Measurements from ENCODE around the gene GTF2F1. TPM values are rescaled to one million over a fixed set of nuclear protein-coding genes. Genes with fewer than 3 reads are reported as not detected.

GTF2F1 gene
- total and polyA plus RNA-seq, 2 experiments from 2014 or later: 41.2 to 43.3 TPM

DNA sequence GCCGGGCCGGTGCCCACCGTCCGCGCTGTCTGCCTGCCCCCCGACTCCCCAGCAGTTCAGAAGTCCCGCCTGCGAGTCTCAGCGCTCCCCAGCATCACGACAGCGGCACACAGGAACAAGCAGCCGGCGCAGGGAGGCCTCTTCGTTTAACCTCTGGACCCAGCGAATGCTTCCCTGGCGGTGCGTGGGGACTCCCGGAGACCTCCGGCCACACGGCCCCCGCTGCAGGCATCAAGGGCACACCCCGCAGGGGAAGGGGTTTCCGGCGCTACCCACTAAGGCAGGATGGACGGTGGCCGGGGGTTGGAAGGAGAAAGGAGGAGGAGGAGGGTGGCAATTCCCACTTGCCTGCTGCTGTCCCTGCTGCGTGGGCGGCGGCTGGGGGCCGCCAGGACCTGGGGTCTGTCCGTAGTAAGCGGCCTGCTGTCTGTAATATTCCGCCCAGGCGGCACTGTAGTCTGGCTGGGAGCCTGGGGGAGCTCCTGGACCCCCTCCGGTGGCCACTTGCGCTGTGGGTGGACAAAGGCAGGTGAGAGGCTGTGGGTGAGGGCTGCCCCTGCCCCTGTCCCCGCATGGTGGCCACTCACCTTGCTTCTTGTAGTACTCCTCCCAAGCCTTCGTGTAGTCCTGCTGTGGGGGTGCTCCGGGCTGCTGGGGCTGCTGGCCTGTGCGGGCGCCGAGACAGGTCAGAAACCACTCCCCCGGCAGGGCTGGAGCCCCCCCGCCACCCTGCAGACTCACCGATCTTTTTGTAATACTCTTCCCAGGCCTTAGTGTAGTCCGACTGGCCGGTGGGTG, 22.0 kb upstream of the GTF2F1 start:
- Histone ChIP-seq H3K27me3 (replicated peaks; ENCODE audit: insufficient read depth) (no peaks in the 10 kb centered on the region), H3K27ac (no peak overlapping the region), H3K36me3 (ENCODE audit: low read depth) (peaks cover 10% of the 10 kb centered on the region), H2AFZ (no peak overlapping the region), H3K9ac (no peak overlapping the region), H3K4me3 (no peak overlapping the region), H3K4me2 (ENCODE audit: unreplicated experiment) (no peak overlapping the region), H3K79me2 (ENCODE audit: insufficient read depth) (peaks cover 27% of the 10 kb centered on the region), H3K9me2 (ENCODE audit: insufficient read depth) (no peaks in the 10 kb centered on the region), H3K9me3 (ENCODE audit: low read depth) (no peaks in the 10 kb centered on the region), H4K20me1 (ENCODE audit: insufficient read depth) (no peaks in the 10 kb centered on the region), H3F3A (ENCODE audit: insufficient read depth) (peaks cover 5% of the 10 kb centered on the region; the same call in 1 of the 2 replicates), H3K4me1 (ENCODE audit: insufficient read depth) (no peaks in the 10 kb centered on the region)
- TF ChIP-seq EZH2phosphoT487 (IDR thresholded peaks at IDR 0.05; ENCODE audit: insufficient read depth, low read depth) (no peak), EZH2 (IDR thresholded peaks at IDR 0.05; ENCODE audit: insufficient read depth, poor library complexity, severe bottlenecking) (no peak)
- WGBS, 2 experiments (ENCODE audit: low coverage in 1 of 2, low lambda C conversion rate in 2 of 2, missing lambda C conversion rate in 2 of 2): 94 to 95% methylated on average over 39 to 46 of the region's 47 CpGs
- no peak for DNase-seq
- in situ Hi-C loops (cut with MboI): no loop called here

DNA sequence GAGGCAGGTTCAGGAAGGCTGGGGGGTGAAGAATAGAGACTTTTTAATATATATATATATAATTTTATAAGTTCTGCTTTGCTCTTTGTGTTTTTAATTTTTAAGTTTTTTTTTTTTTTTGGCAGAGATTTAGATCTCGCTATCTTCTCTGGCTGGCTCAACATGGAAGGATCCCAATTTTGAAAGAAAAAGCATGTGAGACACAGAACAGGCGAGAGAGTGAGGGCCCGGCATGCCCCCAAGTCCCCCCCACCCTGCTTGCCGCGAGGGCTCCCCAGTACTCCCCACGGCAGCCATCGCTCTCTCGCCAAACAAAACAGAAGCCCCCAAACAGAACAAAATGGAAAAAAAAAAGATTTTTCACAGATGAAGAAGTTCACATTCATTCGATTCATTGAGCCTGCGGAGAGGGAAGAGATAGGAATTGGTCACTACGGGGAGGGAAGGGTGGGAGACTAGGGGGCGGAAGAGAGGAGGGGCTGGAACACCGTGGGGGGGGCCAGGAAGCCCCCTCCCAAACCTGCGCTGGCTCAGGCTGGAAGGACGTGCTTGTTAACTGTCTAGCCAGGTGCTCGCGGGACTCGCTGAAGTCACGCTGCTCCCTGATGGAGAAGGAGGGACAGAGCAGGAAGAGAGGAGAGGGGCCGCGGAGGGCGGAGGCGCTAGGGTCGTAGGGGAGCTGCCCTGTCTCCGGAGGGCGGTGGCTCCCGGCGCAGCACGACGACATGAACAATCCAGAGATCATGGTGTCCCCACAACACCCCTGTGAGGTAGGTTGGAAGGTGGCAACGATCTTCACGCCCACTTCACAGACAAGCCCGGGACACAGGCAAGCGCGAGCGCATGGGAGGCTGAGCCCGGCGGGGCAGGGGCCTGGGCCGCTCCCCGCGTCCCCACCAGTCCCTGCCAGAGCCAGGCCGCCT, 21.0 kb upstream of the GTF2F1 start:
- Histone ChIP-seq H3K27me3 (replicated peaks; ENCODE audit: insufficient read depth) (no peaks in the 10 kb centered on the region), H3K4me2 (ENCODE audit: unreplicated experiment) (no peak overlapping the region), H4K20me1 (ENCODE audit: insufficient read depth) (no peaks in the 10 kb centered on the region), H3K4me1 (ENCODE audit: insufficient read depth) (no peaks in the 10 kb centered on the region), H3K4me3 (no peak overlapping the region), H3K27ac (no peak overlapping the region), H3K9me3 (ENCODE audit: low read depth) (no peaks in the 10 kb centered on the region), H3K9ac (no peak overlapping the region), H3K36me3 (ENCODE audit: low read depth) (peaks cover 4% of the 10 kb centered on the region), H3K9me2 (ENCODE audit: insufficient read depth) (no peaks in the 10 kb centered on the region), H2AFZ (no peak overlapping the region), H3K79me2 (ENCODE audit: insufficient read depth) (peaks cover 17% of the 10 kb centered on the region), H3F3A (ENCODE audit: insufficient read depth) (peaks cover 5% of the 10 kb centered on the region; the same call in 1 of the 2 replicates)
- TF ChIP-seq EZH2phosphoT487 (IDR thresholded peaks at IDR 0.05; ENCODE audit: insufficient read depth, low read depth): no peak
- no peak for TF ChIP-seq EZH2 (IDR thresholded peaks at IDR 0.05; ENCODE audit: insufficient read depth, poor library complexity, severe bottlenecking)
- WGBS, 2 experiments (ENCODE audit: low coverage in 1 of 2, low lambda C conversion rate in 2 of 2, missing lambda C conversion rate in 2 of 2): 81 to 89% methylated on average over 29 to 42 of the region's 42 CpGs
- in situ Hi-C loops (cut with MboI): no loop called here
- DNase-seq: no peak

DNA sequence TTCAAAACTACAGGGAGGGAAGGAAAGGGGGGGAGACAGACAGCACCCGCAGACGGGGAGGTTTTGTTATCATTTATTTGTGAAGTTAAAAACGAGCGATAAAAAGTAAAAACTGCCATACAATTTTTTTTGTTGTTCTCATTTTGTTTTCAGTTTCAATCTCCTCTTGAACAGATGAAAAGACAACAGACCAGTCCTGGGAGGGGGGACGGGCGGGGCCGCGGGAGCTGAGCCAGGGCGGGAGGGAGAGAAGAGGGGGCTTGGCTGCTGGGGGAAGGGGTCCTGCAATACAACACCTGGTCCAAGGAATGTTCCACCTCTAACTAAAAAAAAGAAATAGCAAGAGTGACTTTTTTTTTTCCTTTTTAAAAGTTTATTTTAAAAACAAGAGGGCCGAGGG, 20.3 kb upstream of the GTF2F1 start:
- H3K27me3 ChIP-seq (replicated peaks; ENCODE audit: insufficient read depth): no peaks in the 10 kb centered on the region
- peaks cover 4% of the 10 kb centered on the region for H3K36me3 ChIP-seq (ENCODE audit: low read depth)
- no peak for TF ChIP-seq EZH2phosphoT487 (IDR thresholded peaks at IDR 0.05; ENCODE audit: insufficient read depth, low read depth)
- TF ChIP-seq EZH2 (IDR thresholded peaks at IDR 0.05; ENCODE audit: insufficient read depth, poor library complexity, severe bottlenecking): no peak
- DNase-seq: no peak
- H3K79me2 ChIP-seq (ENCODE audit: insufficient read depth): peaks cover 10% of the 10 kb centered on the region; the same call in 1 of the 2 replicates
- in situ Hi-C loops (cut with MboI): no loop called here
- no peak overlapping the region for H3K27ac ChIP-seq
- H3K9me3 ChIP-seq (ENCODE audit: low read depth): no peaks in the 10 kb centered on the region
- no peaks in the 10 kb centered on the region for H3K9me2 ChIP-seq (ENCODE audit: insufficient read depth)
- H3K4me2 ChIP-seq (ENCODE audit: unreplicated experiment): no peak overlapping the region
- 60 to 72% methylated on average over 9 to 10 of the region's 10 CpGs for WGBS, 2 experiments (ENCODE audit: low coverage in 1 of 2, low lambda C conversion rate in 2 of 2, missing lambda C conversion rate in 2 of 2)
- H4K20me1 ChIP-seq (ENCODE audit: insufficient read depth): no peaks in the 10 kb centered on the region
- H3F3A ChIP-seq (ENCODE audit: insufficient read depth): peaks cover 5% of the 10 kb centered on the region; the same call in 1 of the 2 replicates
- H3K4me3 ChIP-seq: no peak overlapping the region
- no peak overlapping the region for H2AFZ ChIP-seq
- H3K4me1 ChIP-seq (ENCODE audit: insufficient read depth): no peaks in the 10 kb centered on the region
- H3K9ac ChIP-seq: no peak overlapping the region

DNA sequence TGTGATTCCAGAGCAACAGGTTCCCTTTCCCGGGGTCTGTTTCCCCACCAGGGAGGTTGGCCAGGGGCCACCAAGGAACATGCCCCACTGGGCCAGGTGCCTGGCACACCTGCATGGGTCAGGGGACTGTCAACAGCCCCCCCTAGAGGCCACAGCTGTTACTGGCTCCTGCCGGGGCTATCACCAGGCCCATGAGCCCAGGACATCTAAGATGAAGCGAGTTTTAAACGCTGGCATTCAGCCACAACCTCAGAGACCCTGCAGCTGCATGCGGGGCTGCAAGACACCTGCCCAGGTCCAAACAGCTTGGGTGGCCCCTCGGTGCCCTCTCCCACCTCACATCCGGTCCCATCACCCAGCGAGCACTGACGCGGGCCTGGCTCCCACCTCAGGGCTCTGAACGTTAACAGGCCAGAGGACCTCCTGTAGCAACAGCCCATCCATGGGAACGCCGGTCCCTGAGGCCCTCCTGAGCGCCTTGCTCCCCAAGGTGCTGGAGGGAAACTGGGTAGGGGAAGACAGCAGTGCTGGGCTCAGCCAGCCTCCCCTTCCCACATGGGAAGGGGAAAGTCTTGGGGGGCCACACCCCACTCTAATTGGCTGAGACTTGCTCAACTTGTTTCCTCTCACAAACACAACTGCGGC, 19.6 kb upstream of the GTF2F1 start:
- no peak overlapping the region for H3K27ac ChIP-seq
- H3K9me3 ChIP-seq (ENCODE audit: low read depth): no peaks in the 10 kb centered on the region
- WGBS, 2 experiments (ENCODE audit: low coverage in 1 of 2, low lambda C conversion rate in 2 of 2, missing lambda C conversion rate in 2 of 2): 62 to 65% methylated on average over 15 of the region's 15 CpGs
- no peak overlapping the region for H2AFZ ChIP-seq
- peak; percentile 32 for DNase-seq
- no peak overlapping the region for H3K4me2 ChIP-seq (ENCODE audit: unreplicated experiment)
- no peaks in the 10 kb centered on the region for H3K4me1 ChIP-seq (ENCODE audit: insufficient read depth)
- no peak overlapping the region for H3K4me3 ChIP-seq
- peaks cover 6% of the 10 kb centered on the region; the same call in 1 of the 2 replicates for H3K79me2 ChIP-seq (ENCODE audit: insufficient read depth)
- peaks cover 4% of the 10 kb centered on the region for H3K36me3 ChIP-seq (ENCODE audit: low read depth)
- no peaks in the 10 kb centered on the region for H4K20me1 ChIP-seq (ENCODE audit: insufficient read depth)
- H3F3A ChIP-seq (ENCODE audit: insufficient read depth): peaks cover 5% of the 10 kb centered on the region; the same call in 1 of the 2 replicates
- H3K9ac ChIP-seq: no peak overlapping the region
- H3K9me2 ChIP-seq (ENCODE audit: insufficient read depth): no peaks in the 10 kb centered on the region
- in situ Hi-C loops (cut with MboI): no loop called here
- TF ChIP-seq EZH2phosphoT487 (IDR thresholded peaks at IDR 0.05; ENCODE audit: insufficient read depth, low read depth) (no peak), EZH2 (IDR thresholded peaks at IDR 0.05; ENCODE audit: insufficient read depth, poor library complexity, severe bottlenecking) (no peak)
- no peaks in the 10 kb centered on the region for H3K27me3 ChIP-seq (replicated peaks; ENCODE audit: insufficient read depth)

Measured in GM23248 (cell line).